KMS-11 (cell line): ENCODE data around the gene TVP23A.

Experiments used
- H2AFZ ChIP-seq: fragments of 200-600 bp; sonication (generic); 2 replicates; pipeline ENCODE4 v1.6.1; 2016; ENCODE audit warnings: antibody characterized with exemption, mixed run types, low read depth
- H3K27ac ChIP-seq: fragments of 200-600 bp; sonication (generic); 2 replicates; pipeline ENCODE4 v1.6.1; 2016; ENCODE audit warnings: mild to moderate bottlenecking, mixed run types
- H3K27me3 ChIP-seq: fragments of 200-600 bp; sonication (generic); 2 replicates; pipeline ENCODE4 v1.6.1; 2017; ENCODE audit warnings: mild to moderate bottlenecking, low read depth, mixed run types, moderate library complexity; ENCODE audit not compliant: insufficient read depth
- H3K36me3 ChIP-seq: fragments of 200-600 bp; sonication (generic); 2 replicates; pipeline ENCODE4 v1.6.1; 2017; ENCODE audit warnings: mild to moderate bottlenecking, mixed run types; ENCODE audit not compliant: insufficient read depth
- H3K4me1 ChIP-seq: fragments of 200-600 bp; sonication (generic); 2 replicates; pipeline ENCODE4 v1.6.1; 2016; ENCODE audit warnings: mild to moderate bottlenecking, low read depth, mixed run types; ENCODE audit not compliant: poor library complexity, severe bottlenecking
- H3K4me2 ChIP-seq: fragments of 200-600 bp; sonication (generic); 2 replicates; pipeline ENCODE4 v1.7.0; 2016; ENCODE audit warnings: mild to moderate bottlenecking, mixed run types
- H3K4me3 ChIP-seq: fragments of 200-600 bp; sonication (generic); IDR thresholded peaks from 2 replicates; pipeline ENCODE4 v1.6.1; 2017; ENCODE audit warnings: low read depth, low read length, mixed read lengths; ENCODE audit not compliant: insufficient read depth
- H3K79me2 ChIP-seq: fragments of 200-600 bp; sonication (generic); 2 replicates; pipeline ENCODE4 v1.6.1; 2016; ENCODE audit warnings: low read depth, mixed run types; ENCODE audit not compliant: insufficient read depth
- H3K9ac ChIP-seq: fragments of 200-600 bp; sonication (generic); 2 replicates; pipeline ENCODE4 v1.6.1; 2016; ENCODE audit warnings: mild to moderate bottlenecking, mixed run types
- H4K20me1 ChIP-seq: fragments of 200-600 bp; sonication (generic); 2 replicates; pipeline ENCODE4 v1.6.1; 2016; ENCODE audit warnings: mild to moderate bottlenecking, mixed run types; ENCODE audit not compliant: insufficient read depth
- CTCF ChIP-seq: fragments of 200-600 bp; sonication (generic); conservative IDR thresholded peaks from 2 replicates; pipeline ENCODE4 v1.6.1; 2017; ENCODE audit warnings: low read depth, mild to moderate bottlenecking, antibody characterized with exemption, low read length, moderate library complexity, mixed read lengths

Gene TVP23A

GRCh38 chr16:10751291-10751697 is 67.3 kb downstream of the TVP23A start:
- no peak overlapping the region for H2AFZ ChIP-seq
- H3K27ac ChIP-seq: no peak overlapping the region
- H3K27me3 ChIP-seq: no peaks in the 10 kb centered on the region
- no peak overlapping the region for H3K9ac ChIP-seq
- no peaks in the 10 kb centered on the region for H3K79me2 ChIP-seq
- TF ChIP-seq CTCF: no peak
- H3K4me2 ChIP-seq: no peak overlapping the region
- H3K4me1 ChIP-seq: peaks cover 77% of the 10 kb centered on the region
- no peak overlapping the region for H3K4me3 ChIP-seq
- H3K36me3 ChIP-seq: no peaks in the 10 kb centered on the region
- no peaks in the 10 kb centered on the region for H4K20me1 ChIP-seq

GRCh38 chr16:10750793-10751192 is 67.8 kb downstream of the TVP23A start:
- H3K79me2 ChIP-seq: no peaks in the 10 kb centered on the region
- no peaks in the 10 kb centered on the region for H4K20me1 ChIP-seq
- H3K4me3 ChIP-seq: no peak overlapping the region
- H3K27ac ChIP-seq: no peak overlapping the region
- H3K9ac ChIP-seq: no peak overlapping the region
- no peaks in the 10 kb centered on the region for H3K27me3 ChIP-seq
- H3K4me2 ChIP-seq: no peak overlapping the region
- H2AFZ ChIP-seq: no peak overlapping the region
- H3K4me1 ChIP-seq: peaks cover 77% of the 10 kb centered on the region
- no peaks in the 10 kb centered on the region for H3K36me3 ChIP-seq
- no peak for TF ChIP-seq CTCF

- H3K4me3 ChIP-seq: no peak overlapping the region
- H3K4me2 ChIP-seq: peak overlapping the region; percentile 19; the same call in 1 of the 2 replicates
- H3K79me2 ChIP-seq: no peaks in the 10 kb centered on the region
- H3K27me3 ChIP-seq: no peaks in the 10 kb centered on the region
- no peaks in the 10 kb centered on the region for H3K36me3 ChIP-seq
- no peaks in the 10 kb centered on the region for H4K20me1 ChIP-seq
- no peak for TF ChIP-seq CTCF
- H3K4me1 ChIP-seq: peaks cover 70% of the 10 kb centered on the region
- H2AFZ ChIP-seq: no peak overlapping the region
- H3K27ac ChIP-seq: no peak overlapping the region
- H3K9ac ChIP-seq: no peak overlapping the region
Measured at GRCh38 chr16:10745841-10746240, 72.8 kb downstream of the TVP23A start.

GRCh38 chr16:10744370-10745030 is 74.1 kb downstream of the TVP23A start:
- H3K4me3 ChIP-seq: no peak overlapping the region
- H3K4me1 ChIP-seq: peaks cover 70% of the 10 kb centered on the region
- H4K20me1 ChIP-seq: no peaks in the 10 kb centered on the region
- peak overlapping the region; percentile 12; the same call in 1 of the 2 replicates for H3K9ac ChIP-seq
- no peaks in the 10 kb centered on the region for H3K79me2 ChIP-seq
- H3K36me3 ChIP-seq: no peaks in the 10 kb centered on the region
- no peaks in the 10 kb centered on the region for H3K27me3 ChIP-seq
- peak overlapping the region; percentile 24; the same call in 1 of the 2 replicates for H2AFZ ChIP-seq
- no peak for TF ChIP-seq CTCF
- peak overlapping the region; percentile 41 for H3K27ac ChIP-seq
- peak overlapping the region; percentile 61 for H3K4me2 ChIP-seq
